K562 treated with DMSO at 1 percent for 24 hours (cell line): Measurements from ENCODE around the gene MAPK6. TPM values are rescaled to one million over a fixed set of nuclear protein-coding genes. Genes with fewer than 3 reads are reported as not detected.

Source experiments
- total RNA-seq: library from RNA; unstranded; fragments of 300-600 nt; gene quantifications from 2 replicates; pipeline ENCODE4 v1.2.3, GENCODE V29; 2022; ENCODE audit warnings: low read depth; ENCODE audit not compliant: insufficient read depth

The MAPK6 gene
- 21.2 and 25.7 TPM in 2 replicates for total RNA-seq

DNA sequence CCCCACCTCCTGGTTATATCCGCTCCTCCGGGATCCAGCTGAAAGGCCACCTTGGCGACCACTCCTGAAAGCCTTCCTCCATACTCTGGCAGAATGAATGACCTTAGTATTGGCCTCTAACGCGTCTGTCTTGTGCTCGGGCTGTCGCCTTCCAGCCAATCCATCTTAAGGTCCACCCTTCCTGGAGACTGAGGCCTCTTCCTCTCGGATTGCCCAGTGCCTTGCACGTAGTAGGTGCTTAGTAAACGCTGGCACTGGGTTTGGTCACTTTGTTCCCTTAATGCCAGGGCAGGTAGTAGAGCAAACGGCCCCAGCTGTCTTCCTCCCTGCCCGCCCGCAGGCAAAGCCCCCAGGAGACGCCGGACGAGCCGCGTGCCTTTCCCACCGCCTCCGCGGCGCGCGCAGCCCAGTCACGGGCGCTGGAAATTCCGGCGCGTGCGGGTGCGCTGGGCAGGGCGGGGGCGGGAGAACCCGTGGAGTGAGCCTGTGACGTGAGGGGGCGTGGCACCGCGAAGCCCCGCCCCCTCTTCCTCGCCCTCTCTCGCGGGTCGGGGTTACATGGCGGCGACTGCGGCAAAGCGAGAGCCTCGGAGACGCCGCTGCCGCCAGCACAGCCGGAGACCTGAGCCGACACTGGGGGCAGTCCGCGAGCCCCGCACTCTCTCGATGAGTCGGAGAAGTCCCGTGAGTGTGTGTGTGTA lies at the start of gene MAPK6:
TSS of gene MAPK6 (plus strand) at position 527 of the 701 bp plus-strand sequence. CDS start 27,242 bp downstream, outside the sequence.

DNA sequence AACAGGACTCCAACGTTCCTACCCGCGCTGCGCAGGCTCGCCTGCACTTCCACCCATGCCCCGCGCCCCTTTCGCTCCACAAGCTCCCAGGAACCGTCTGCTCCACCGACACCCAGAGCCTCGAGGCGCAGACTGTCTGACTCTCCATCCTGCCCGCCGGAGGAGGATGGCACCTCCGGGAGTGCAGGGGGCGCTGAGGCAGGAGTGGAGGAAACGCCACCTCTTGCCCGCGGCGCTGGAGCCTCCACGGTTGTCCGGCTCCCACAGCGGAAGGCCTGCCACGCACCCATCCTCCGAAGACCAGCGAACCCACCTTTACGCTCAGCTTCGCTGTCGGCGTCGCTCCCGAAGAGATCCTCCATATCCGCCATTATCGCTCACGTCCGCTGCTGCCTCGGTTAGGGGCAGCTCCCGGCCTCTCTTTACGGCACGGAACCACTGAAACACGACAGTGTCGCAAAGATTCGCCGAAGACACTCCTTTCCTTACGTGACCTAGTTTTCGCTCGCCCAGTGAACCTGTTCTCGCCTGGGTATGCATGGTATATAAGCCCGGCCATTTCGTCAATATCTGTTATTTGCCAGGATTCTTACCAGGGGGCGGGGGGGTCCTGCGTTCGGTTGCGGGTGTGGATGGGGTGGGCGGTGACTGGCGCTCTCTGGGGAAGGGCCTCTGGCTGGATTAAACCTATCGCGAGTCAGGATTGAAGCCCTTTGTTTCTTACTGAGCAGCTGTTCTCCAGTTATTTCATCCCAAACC lies 47.5 kb upstream of the MAPK6 start, which contains the start of gene LEO1:
TSS of gene LEO1 (minus strand) at position 404 of the 759 bp plus-strand sequence. CDS start at position 371, 33 bp downstream.

Other genes with a start within 250 kb of the MAPK6 start
- gene TMOD3, start 189.6 kb upstream of the MAPK6 start, total RNA-seq = 15.6 and 16.9 TPM in 2 replicates
- 22.1 and 22.4 TPM in 2 replicates for gene LEO1, start 47.4 kb upstream of the MAPK6 start, total RNA-seq
- gene BCL2L10, start 93.6 kb downstream of the MAPK6 start, total RNA-seq = not detected in 2 replicates
- 5.7 and 7.7 TPM in 2 replicates for gene GNB5, start 172.2 kb downstream of the MAPK6 start, total RNA-seq